ENCODE data around the gene TMEM134.
A peak's percentile ranks its signal among the peaks of the same experiment; 100 is the strongest.

The TMEM134 gene

DNA sequence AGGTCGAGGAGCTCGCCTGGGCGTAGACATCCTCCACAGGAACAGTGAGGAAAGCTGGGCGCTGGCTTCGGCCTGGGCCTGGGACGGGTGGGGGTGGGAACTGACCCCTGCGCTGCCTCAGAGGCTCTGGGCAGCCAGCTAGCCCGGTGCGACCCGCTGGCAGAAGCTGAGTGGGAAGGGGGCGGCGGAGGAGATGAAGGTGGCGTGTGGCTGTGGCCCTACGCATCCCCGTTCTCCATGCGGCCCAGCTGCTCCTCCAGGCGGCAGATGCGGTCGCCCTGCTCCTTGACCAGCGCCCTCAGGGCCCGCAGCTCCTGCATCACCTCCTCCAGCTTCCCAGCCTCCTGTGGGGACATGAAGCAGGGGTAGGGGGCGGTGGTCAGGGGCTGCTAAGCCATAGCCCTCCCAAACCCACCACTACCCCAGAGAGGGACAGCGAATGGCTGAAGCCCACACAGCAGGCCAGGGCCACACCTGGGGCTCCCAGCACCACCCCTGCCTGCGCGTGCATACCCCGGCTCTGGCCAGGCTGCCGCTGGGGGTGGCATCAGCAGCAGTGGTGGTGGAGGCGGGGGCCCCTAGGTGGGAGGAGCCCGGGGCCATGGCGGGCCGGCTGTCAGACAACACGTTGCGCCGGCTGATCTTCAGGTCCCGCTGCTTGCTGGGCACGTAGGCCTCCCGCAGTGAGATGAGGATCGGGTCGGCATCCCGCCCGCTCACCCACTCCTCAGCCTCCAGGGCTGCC, 30.7 kb downstream of the TMEM134 start:
- H3K27ac ChIP-seq (ENCODE audit: low read length) = no peak overlapping the region
- H3K36me3 ChIP-seq (ENCODE audit: control insufficient read depth in 1 of 2, insufficient read depth in 2 of 2, low read length in 2 of 2) = peaks cover 4 to 76% of the 10 kb centered on the region in 2 donors
- H3K4me3 ChIP-seq (ENCODE audit: low read depth in 1 of 2, low read length in 2 of 2) = no peak overlapping the region
- no peaks in the 10 kb centered on the region for H3K27me3 ChIP-seq (ENCODE audit: low read depth, low read length)
- H3K9me3 ChIP-seq (ENCODE audit: control insufficient read depth in 1 of 2, low read length in 2 of 2) = no peaks in the 10 kb centered on the region
- peaks cover 0 to 15% of the 10 kb centered on the region in 2 donors for H3K4me1 ChIP-seq (ENCODE audit: control insufficient read depth in 1 of 2, insufficient read depth in 2 of 2, low read length in 2 of 2)

DNA sequence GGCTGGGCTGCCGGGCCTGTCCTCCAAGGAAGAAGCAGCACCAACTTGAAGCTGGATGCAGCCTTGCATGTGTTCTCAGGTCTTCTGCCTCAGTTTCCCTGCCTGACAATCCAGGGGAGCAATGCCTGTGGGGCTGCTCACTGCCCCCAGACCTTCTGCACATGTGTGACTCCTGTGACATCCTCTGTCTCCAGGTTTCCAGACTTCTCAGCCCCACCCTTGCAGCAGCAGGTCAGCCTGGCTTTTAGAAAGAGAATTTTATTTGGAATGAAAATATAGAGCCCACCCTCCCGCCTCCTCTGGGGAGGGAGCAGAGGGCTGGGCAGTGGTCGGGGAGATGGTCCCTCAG, 31.3 kb downstream of the TMEM134 start:
- no peaks in the 10 kb centered on the region for H3K27me3 ChIP-seq (ENCODE audit: low read depth, low read length)
- peaks cover 0 to 14% of the 10 kb centered on the region in 2 donors for H3K4me1 ChIP-seq (ENCODE audit: control insufficient read depth in 1 of 2, insufficient read depth in 2 of 2, low read length in 2 of 2)
- H3K9me3 ChIP-seq (ENCODE audit: control insufficient read depth in 1 of 2, low read length in 2 of 2) = no peaks in the 10 kb centered on the region
- peaks cover 6 to 81% of the 10 kb centered on the region in 2 donors for H3K36me3 ChIP-seq (ENCODE audit: control insufficient read depth in 1 of 2, insufficient read depth in 2 of 2, low read length in 2 of 2)
- no peak overlapping the region for H3K27ac ChIP-seq (ENCODE audit: low read length)
- H3K4me3 ChIP-seq (ENCODE audit: low read depth in 1 of 2, low read length in 2 of 2) = no peak overlapping the region

DNA sequence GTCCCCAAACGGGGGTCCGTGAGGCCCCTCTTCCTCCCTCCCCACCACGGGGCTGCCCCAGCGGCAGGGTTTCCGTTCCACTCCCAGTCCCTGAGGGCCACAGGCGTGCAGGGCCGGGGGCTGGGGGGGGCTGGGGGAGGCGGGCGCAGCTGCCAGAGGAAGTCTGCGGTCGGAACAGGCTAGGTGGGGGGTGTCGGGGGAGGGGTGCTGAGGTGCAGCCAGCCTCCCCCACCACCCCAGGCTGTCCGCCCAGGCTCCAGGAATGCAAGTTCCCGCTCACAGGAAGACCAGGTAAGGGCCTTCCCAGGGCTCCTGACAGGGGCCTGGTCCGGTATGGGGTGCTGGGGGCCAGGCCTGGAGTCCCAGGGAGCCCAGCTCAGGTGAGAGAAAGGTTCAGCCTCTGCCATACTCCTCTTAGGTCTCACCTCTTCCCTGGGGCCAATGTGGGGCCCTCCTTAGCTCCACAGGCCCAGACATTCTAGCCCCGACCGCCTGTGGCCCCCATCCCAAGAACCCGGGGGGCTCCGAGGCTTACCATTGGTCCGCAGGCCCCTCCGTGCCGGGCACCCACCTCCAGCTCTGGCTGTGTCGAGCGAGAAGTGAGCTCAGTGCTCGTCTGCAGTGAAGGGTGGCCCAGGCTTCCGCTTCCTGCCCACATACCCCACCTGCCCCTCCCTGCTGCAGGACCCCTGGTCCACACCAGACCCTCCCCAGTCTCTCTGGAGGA, 31.8 kb downstream of the TMEM134 start, which contains the start of gene PTPRCAP:
Gene PTPRCAP, minus strand, starts transcription at position 601 of the 727 bp plus-strand sequence. Its CDS starts 63 bp downstream, at position 538.
- no peaks in the 10 kb centered on the region for H3K27me3 ChIP-seq (ENCODE audit: low read depth, low read length)
- no peaks in the 10 kb centered on the region for H3K9me3 ChIP-seq (ENCODE audit: control insufficient read depth in 1 of 2, low read length in 2 of 2)
- H3K27ac ChIP-seq (ENCODE audit: low read length) = no peak within 1 kb of the TSS
- peaks cover 11 to 85% of the 10 kb centered on the region in 2 donors for H3K36me3 ChIP-seq (ENCODE audit: control insufficient read depth in 1 of 2, insufficient read depth in 2 of 2, low read length in 2 of 2)
- H3K4me3 ChIP-seq (ENCODE audit: low read depth in 1 of 2, low read length in 2 of 2) = peak within 1 kb of the TSS in 1 of 2 donors; percentile 3
- peaks cover 0 to 9% of the 10 kb centered on the region in 2 donors for H3K4me1 ChIP-seq (ENCODE audit: control insufficient read depth in 1 of 2, insufficient read depth in 2 of 2, low read length in 2 of 2)

DNA sequence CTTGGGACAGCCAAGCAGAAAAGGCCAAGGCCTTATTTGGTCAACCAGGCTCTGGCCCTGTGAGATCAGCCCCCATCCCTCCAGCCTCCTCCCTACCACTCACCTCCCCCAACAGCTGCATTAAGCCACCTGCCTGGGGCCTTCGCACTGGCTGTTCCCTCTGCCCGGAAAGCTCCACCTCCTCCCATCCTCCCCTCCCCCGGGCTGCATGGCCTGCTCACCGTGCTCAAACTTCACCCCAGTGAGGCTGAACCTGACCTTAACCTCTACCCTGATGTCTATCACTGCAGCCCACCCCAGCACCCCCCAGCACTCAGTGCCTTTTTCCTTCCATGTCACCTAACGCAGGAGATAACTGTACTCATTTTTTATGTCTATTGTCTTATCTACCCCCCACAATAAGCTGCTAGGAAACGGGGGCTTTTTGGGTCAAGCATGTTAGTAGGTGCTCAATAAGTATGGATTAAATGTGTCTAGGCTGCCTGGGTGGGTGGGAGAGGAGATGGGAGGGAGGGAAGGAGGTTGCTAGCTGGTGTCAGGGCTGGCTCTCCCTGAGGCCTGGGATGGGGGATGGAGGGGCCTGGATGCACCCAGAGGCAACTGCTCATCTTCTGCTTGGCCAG, 32.5 kb downstream of the TMEM134 start:
- H3K4me1 ChIP-seq (ENCODE audit: control insufficient read depth in 1 of 2, insufficient read depth in 2 of 2, low read length in 2 of 2) = peaks cover 0 to 4% of the 10 kb centered on the region in 2 donors
- no peaks in the 10 kb centered on the region for H3K9me3 ChIP-seq (ENCODE audit: control insufficient read depth in 1 of 2, low read length in 2 of 2)
- H3K36me3 ChIP-seq (ENCODE audit: control insufficient read depth in 1 of 2, insufficient read depth in 2 of 2, low read length in 2 of 2) = peaks cover 11 to 87% of the 10 kb centered on the region in 2 donors
- no peak overlapping the region for H3K27ac ChIP-seq (ENCODE audit: low read length)
- H3K27me3 ChIP-seq (ENCODE audit: low read depth, low read length) = no peaks in the 10 kb centered on the region
- peak overlapping the region in 1 of 2 donors; percentile 3 for H3K4me3 ChIP-seq (ENCODE audit: low read depth in 1 of 2, low read length in 2 of 2)

DNA sequence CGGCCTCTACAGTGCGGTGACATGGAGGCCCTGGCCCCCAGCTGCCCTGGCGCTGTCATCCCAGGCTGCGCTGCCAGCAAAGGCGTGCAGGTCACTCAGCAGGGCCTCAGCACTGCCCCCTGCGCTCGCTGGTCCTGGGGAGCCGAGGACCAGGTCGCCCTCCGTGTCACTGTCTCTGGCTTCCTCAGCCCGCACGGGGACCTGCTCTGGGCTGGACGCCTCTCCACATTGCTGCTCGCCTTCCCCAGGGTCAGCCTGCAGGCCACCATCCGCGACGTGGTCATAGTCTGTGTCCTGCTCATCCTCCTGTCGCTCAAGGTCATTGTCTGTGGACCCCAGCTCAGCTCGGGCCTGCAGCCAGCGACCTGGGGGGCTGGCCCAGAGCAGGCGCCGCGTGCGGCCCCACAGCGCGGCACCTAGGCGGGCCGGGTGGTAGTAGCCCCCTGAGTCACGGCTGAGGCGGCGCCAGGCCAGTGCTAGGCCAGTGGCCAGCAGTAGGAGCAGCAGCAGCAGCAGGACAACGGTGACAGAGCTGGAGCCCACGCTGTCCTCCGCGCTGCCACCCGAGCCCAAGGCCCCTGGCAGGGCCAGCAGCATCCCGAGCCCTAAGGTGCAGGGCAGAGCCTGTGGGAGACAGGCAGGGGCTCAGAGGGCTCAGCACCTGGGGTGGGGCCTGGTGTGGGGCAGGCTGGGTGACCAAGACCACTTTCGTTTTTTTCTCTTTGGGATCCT, 33.2 kb downstream of the TMEM134 start:
- H3K9me3 ChIP-seq (ENCODE audit: control insufficient read depth in 1 of 2, low read length in 2 of 2) = no peaks in the 10 kb centered on the region
- no peaks in the 10 kb centered on the region for H3K27me3 ChIP-seq (ENCODE audit: low read depth, low read length)
- H3K36me3 ChIP-seq (ENCODE audit: control insufficient read depth in 1 of 2, insufficient read depth in 2 of 2, low read length in 2 of 2) = peaks cover 11 to 87% of the 10 kb centered on the region in 2 donors
- peaks cover 0 to 4% of the 10 kb centered on the region in 2 donors for H3K4me1 ChIP-seq (ENCODE audit: control insufficient read depth in 1 of 2, insufficient read depth in 2 of 2, low read length in 2 of 2)
- no peak overlapping the region for H3K27ac ChIP-seq (ENCODE audit: low read length)
- no peak overlapping the region for H3K4me3 ChIP-seq (ENCODE audit: low read depth in 1 of 2, low read length in 2 of 2)

DNA sequence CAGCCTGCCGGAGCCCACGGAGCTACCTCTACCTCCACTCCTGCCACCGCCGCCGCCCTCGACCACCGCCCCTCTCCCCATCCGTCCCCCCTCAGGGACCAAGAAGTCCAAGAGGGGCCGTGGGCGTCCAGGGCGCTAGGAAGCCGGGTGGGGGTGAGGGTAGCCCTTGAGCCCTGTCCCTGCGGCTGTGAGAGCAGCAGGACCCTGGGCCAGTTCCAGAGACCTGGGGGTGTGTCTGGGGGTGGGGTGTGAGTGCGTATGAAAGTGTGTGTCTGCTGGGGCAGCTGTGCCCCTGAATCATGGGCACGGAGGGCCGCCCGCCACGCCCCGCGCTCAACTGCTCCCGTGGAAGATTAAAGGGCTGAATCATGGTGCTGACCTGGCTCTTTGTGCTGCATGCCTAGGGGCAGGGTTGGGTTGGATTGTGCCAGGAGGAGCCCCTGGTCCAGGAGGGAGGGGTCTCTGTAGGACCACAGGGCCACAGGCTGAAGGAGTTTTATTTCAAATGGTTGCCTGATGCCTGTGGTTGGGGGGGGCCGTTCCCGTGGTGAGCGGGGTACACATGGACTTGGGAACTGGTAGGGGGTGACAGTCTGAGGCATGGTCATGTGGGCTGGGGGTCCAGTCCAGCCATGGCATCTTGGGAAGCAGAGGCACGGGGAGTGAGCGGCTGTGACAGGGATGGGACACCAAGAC, 33.9 kb downstream of the TMEM134 start:
- Histone ChIP-seq H3K9me3 (ENCODE audit: control insufficient read depth in 1 of 2, low read length in 2 of 2) (no peaks in the 10 kb centered on the region), H3K4me3 (ENCODE audit: low read depth in 1 of 2, low read length in 2 of 2) (no peak overlapping the region), H3K27ac (ENCODE audit: low read length) (no peak overlapping the region), H3K27me3 (ENCODE audit: low read depth, low read length) (no peaks in the 10 kb centered on the region), H3K36me3 (ENCODE audit: control insufficient read depth in 1 of 2, insufficient read depth in 2 of 2, low read length in 2 of 2) (peaks cover 11 to 80% of the 10 kb centered on the region in 2 donors), H3K4me1 (ENCODE audit: control insufficient read depth in 1 of 2, insufficient read depth in 2 of 2, low read length in 2 of 2) (peaks cover 0 to 4% of the 10 kb centered on the region in 2 donors)

DNA sequence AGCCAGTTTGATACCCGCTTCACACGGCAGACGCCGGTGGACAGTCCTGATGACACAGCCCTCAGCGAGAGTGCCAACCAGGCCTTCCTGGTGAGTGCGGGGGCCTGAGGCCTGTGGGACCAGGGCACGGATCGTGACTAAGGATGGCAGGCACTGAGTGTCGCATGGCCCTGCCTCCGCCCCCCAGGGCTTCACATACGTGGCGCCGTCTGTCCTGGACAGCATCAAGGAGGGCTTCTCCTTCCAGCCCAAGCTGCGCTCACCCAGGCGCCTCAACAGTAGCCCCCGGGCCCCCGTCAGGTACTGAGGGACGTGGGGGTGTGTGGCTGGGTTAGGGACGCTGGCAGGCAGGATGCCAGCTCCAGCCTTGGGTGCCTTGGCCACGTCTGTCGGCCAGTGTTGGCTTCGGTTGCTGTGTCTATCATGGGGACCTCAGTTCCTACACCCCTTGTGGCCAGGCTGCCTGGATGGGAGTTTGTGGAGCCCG, 34.6 kb downstream of the TMEM134 start:
- H3K9me3 ChIP-seq (ENCODE audit: control insufficient read depth in 1 of 2, low read length in 2 of 2) = no peaks in the 10 kb centered on the region
- no peaks in the 10 kb centered on the region for H3K27me3 ChIP-seq (ENCODE audit: low read depth, low read length)
- no peak overlapping the region for H3K27ac ChIP-seq (ENCODE audit: low read length)
- H3K4me3 ChIP-seq (ENCODE audit: low read depth in 1 of 2, low read length in 2 of 2) = no peak overlapping the region
- H3K36me3 ChIP-seq (ENCODE audit: control insufficient read depth in 1 of 2, insufficient read depth in 2 of 2, low read length in 2 of 2) = peaks cover 11 to 73% of the 10 kb centered on the region in 2 donors
- H3K4me1 ChIP-seq (ENCODE audit: control insufficient read depth in 1 of 2, insufficient read depth in 2 of 2, low read length in 2 of 2) = peaks cover 0 to 7% of the 10 kb centered on the region in 2 donors

DNA sequence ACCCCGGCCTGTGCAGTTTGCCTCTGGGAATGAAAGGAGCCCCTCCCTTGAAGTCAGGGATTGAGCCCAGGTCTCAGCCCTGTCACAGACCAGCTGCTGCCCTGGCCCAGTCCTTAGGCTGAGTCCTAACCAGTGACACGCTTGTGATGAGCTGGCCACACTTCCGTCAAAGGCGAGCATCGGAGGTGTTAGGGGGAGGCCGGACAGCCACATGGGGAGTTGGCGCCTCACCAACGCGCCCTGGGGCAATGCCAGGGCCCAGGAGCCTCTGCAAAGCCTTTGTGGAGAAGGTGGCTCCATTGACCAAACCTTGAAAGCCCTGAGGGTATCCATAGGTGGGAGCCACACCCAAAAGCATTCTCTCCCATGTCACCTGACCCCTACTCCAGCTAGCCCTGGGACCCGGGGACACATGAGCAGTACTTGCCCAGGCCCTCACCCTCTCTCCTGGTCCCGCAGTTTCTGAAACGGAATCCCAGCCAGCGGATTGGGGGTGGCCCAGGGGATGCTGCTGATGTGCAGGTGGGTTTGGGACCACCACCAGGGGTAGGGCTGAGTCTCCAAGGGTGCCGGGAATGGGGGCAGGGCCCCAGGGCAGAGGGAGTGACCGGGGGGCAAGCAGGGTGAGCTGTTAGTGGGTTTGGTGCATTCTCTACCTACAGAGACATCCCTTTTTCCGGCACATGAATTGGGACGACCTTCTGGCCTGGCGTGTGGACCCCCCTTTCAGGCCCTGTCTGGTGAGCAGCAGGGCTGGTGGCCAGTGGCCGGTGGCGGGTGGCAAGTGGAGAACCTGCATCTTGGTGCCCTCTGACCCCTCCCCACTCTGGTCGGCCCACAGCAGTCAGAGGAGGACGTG, 35.3 kb downstream of the TMEM134 start:
- H3K4me3 ChIP-seq (ENCODE audit: low read depth in 1 of 2, low read length in 2 of 2) = no peak overlapping the region
- H3K36me3 ChIP-seq (ENCODE audit: control insufficient read depth in 1 of 2, insufficient read depth in 2 of 2, low read length in 2 of 2) = peaks cover 11 to 67% of the 10 kb centered on the region in 2 donors
- H3K27ac ChIP-seq (ENCODE audit: low read length) = no peak overlapping the region
- H3K4me1 ChIP-seq (ENCODE audit: control insufficient read depth in 1 of 2, insufficient read depth in 2 of 2, low read length in 2 of 2) = peaks cover 0 to 11% of the 10 kb centered on the region in 2 donors
- H3K9me3 ChIP-seq (ENCODE audit: control insufficient read depth in 1 of 2, low read length in 2 of 2) = no peaks in the 10 kb centered on the region
- no peaks in the 10 kb centered on the region for H3K27me3 ChIP-seq (ENCODE audit: low read depth, low read length)

DNA sequence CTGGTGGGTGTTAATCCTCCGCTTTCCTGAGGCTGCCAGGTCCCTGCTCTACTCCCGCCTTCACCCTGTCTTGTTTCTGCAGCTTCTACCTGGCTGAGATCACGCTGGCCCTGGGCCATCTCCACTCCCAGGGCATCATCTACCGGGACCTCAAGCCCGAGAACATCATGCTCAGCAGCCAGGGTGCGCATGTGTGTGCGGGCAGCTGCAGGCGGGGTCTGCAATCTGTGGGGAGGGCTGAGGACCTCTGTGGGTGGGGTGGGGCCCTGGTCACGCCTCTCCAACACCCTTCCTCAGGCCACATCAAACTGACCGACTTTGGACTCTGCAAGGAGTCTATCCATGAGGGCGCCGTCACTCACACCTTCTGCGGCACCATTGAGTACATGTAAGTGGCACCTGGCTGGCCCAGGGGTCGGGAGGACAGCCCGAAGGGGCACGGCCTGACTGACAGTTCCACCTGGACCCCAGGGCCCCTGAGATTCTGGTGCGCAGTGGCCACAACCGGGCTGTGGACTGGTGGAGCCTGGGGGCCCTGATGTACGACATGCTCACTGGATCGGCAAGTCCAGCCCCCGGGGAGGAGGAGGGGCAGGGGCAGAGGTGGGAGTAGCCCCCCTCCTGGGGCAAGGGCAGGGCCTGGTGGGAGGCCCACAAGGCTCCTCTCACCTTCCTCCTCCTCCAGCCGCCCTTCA, 36.2 kb downstream of the TMEM134 start:
- no peaks in the 10 kb centered on the region for H3K27me3 ChIP-seq (ENCODE audit: low read depth, low read length)
- peaks cover 11 to 58% of the 10 kb centered on the region in 2 donors for H3K36me3 ChIP-seq (ENCODE audit: control insufficient read depth in 1 of 2, insufficient read depth in 2 of 2, low read length in 2 of 2)
- H3K9me3 ChIP-seq (ENCODE audit: control insufficient read depth in 1 of 2, low read length in 2 of 2) = no peaks in the 10 kb centered on the region
- H3K27ac ChIP-seq (ENCODE audit: low read length) = no peak overlapping the region
- H3K4me3 ChIP-seq (ENCODE audit: low read depth in 1 of 2, low read length in 2 of 2) = no peak overlapping the region
- peaks cover 0 to 15% of the 10 kb centered on the region in 2 donors for H3K4me1 ChIP-seq (ENCODE audit: control insufficient read depth in 1 of 2, insufficient read depth in 2 of 2, low read length in 2 of 2)
